HCT116 (cell line): Measurements from ENCODE around the gene LYSMD2. TPM values are rescaled to one million over a fixed set of nuclear protein-coding genes. Genes with fewer than 3 reads are reported as not detected.

Experiments
- ATAC-seq: fragments of 200-7000 bp; cut with Tn5 transposase; 2 replicates; pipeline ENCODE4 v1.9.1; 2020; ENCODE audit warnings: mild to moderate bottlenecking, moderate library complexity
- BruUV-seq: library from RNA; stranded (reverse); fragments of 400-500 nt; replicated peaks from 2 replicates; lab custom pipeline; 2021; lab: Mats Ljungman, UMichigan
- CTCF ChIA-PET: fragments of 300-600 bp; sonication (Branson Sonifier 250); formaldehyde crosslinking; loops from one replicate; lab custom pipeline; 2021; ENCODE audit warnings: antibody characterized with exemption; lab: Charles Lee
- POLR2A ChIA-PET: fragments of 300-600, 350-600 bp; sonication (Branson Sonifier 250); formaldehyde crosslinking; loops from one replicate; lab custom pipeline; 2021; ENCODE audit warnings: antibody characterized with exemption; lab: Charles Lee
- RAD21 ChIA-PET, 2 experiments: fragments of 300-600 bp; sonication (Branson Sonifier 250); formaldehyde crosslinking; loops; one replicate each; lab custom pipeline; 2023; ENCODE audit warnings: low total read pairs in 2 of 2; ENCODE audit not compliant: uncharacterized antibody in 2 of 2, unreplicated experiment in 2 of 2, low non-redundant PET in 1 of 2; lab: Charles Lee
- DNase-seq: peaks from one replicate; pipeline ENCODE4 v3.0.0-alpha.2; 2010; ENCODE audit warnings: low read depth, low spot score
- H2AFZ ChIP-seq: fragments of 200-600 bp; shearing (Covaris generic), sonication (generic); 2 replicates; pipeline ENCODE4 v1.6.1; 2017; ENCODE audit warnings: low read depth, mixed run types, mixed read lengths, antibody characterized with exemption, low read length; ENCODE audit not compliant: poor library complexity, severe bottlenecking
- H3K27ac ChIP-seq: 2 replicates; pipeline ENCODE4 v1.5.1; 2012; ENCODE audit warnings: low read depth, low read length
- H3K27me3 ChIP-seq: fragments of 200-600 bp; sonication (generic); 2 replicates; pipeline ENCODE4 v1.6.1; 2016; ENCODE audit warnings: mixed run types, low read length, mixed read lengths; ENCODE audit not compliant: insufficient read depth
- H3K36me3 ChIP-seq, 2 experiments: fragments of 200-500 bp in 1 of 2; fragments of 200-600 bp in 1 of 2; sonication (Bioruptor generic) in 1 of 2; sonication (generic) in 1 of 2; 2 replicates each; pipeline versions ENCODE4 v1.5.1 to v1.6.1; 2014 to 2016; ENCODE audit warnings: low read length in 2 of 2, inconsistent platforms in 1 of 2, mixed read lengths in 1 of 2, mixed run types in 1 of 2; ENCODE audit not compliant: insufficient read depth in 2 of 2, control insufficient read depth in 1 of 2
- H3K4me1 ChIP-seq, 2 experiments: fragments of 200-600 bp in 1 of 2; sonication (generic) in 1 of 2; 2 replicates each; pipeline versions ENCODE4 v1.5.1 to v1.6.1; 2012 to 2017; ENCODE audit warnings: low read length in 2 of 2, inconsistent platforms in 1 of 2, mild to moderate bottlenecking in 1 of 2, mixed read lengths in 1 of 2, mixed run types in 1 of 2, moderate library complexity in 1 of 2; ENCODE audit not compliant: insufficient read depth in 2 of 2, control insufficient read depth in 1 of 2
- H3K4me2 ChIP-seq: fragments of 200-600 bp; sonication (generic); 2 replicates; pipeline ENCODE4 v1.6.1; 2017; ENCODE audit warnings: mixed run types, low read length, mixed read lengths
- H3K4me3 ChIP-seq, 2 experiments: fragments of 200-600 bp in 1 of 2; sonication (generic) in 1 of 2; replicated peaks in 1 of 2; 2 replicates each; pipeline ENCODE4 v1.5.1; 2011 to 2016; ENCODE audit warnings: low read length in 2 of 2, control low read depth in 1 of 2, low read depth in 1 of 2, mild to moderate bottlenecking in 1 of 2, mixed read lengths in 1 of 2, mixed run types in 1 of 2
- H3K79me2 ChIP-seq: fragments of 200-600 bp; sonication (generic); 2 replicates; pipeline ENCODE4 v1.6.1; 2017; ENCODE audit warnings: mild to moderate bottlenecking, mixed run types, low read length, moderate library complexity, mixed read lengths; ENCODE audit not compliant: insufficient read depth
- H3K9ac ChIP-seq: fragments of 200-600 bp; sonication (generic); 2 replicates; pipeline ENCODE4 v1.6.1; 2016; ENCODE audit warnings: low read length, mixed read lengths
- H3K9me2 ChIP-seq: fragments of 200-600 bp; sonication (generic), shearing (Covaris generic); 2 replicates; pipeline ENCODE4 v1.6.1; 2017; ENCODE audit warnings: mixed run types, mild to moderate bottlenecking, moderate library complexity; ENCODE audit not compliant: insufficient read depth
- H3K9me3 ChIP-seq, 2 experiments: fragments of 200-500 bp in 1 of 2; fragments of 200-600 bp in 1 of 2; sonication (Bioruptor generic) in 1 of 2; sonication (generic) in 1 of 2; 2 replicates each; pipeline ENCODE4 v1.6.1; 2014 to 2017; ENCODE audit warnings: low read length in 2 of 2, mixed read lengths in 2 of 2, inconsistent platforms in 1 of 2, low read depth in 1 of 2, mild to moderate bottlenecking in 1 of 2, mixed run types in 1 of 2, moderate library complexity in 1 of 2; ENCODE audit not compliant: control insufficient read depth in 1 of 2, insufficient read depth in 1 of 2
- H4K20me1 ChIP-seq: fragments of 200-600 bp; sonication (generic), shearing (Covaris generic); 2 replicates; pipeline ENCODE4 v1.6.1; 2017; ENCODE audit warnings: mixed run types, mild to moderate bottlenecking, moderate library complexity; ENCODE audit not compliant: insufficient read depth
- CBX3 ChIP-seq: IDR thresholded peaks from 2 replicates; pipeline ENCODE4 v1.6.1; 2012; ENCODE audit warnings: low read depth
- CEBPB ChIP-seq: IDR thresholded peaks from 2 replicates; pipeline ENCODE4 v1.6.1; 2012; ENCODE audit warnings: low read depth
- ELF1 ChIP-seq: IDR thresholded peaks from 2 replicates; pipeline ENCODE4 v1.6.1; 2012; ENCODE audit warnings: low read depth, borderline replicate concordance
- EZH2phosphoT487 ChIP-seq: fragments of 200-600 bp; IDR thresholded peaks from 2 replicates; pipeline ENCODE4 v1.6.1; 2018; ENCODE audit warnings: antibody characterized with exemption, borderline replicate concordance
- FOSL1 ChIP-seq: IDR thresholded peaks from 2 replicates; pipeline ENCODE4 v1.6.1; 2012; ENCODE audit warnings: low read depth
- JUND ChIP-seq: IDR thresholded peaks from 2 replicates; pipeline ENCODE4 v1.6.1; 2012
- SP1 ChIP-seq: IDR thresholded peaks from 2 replicates; pipeline ENCODE4 v1.6.1; 2012; ENCODE audit warnings: low read depth
- TCF7L2 ChIP-seq: IDR thresholded peaks from 2 replicates; pipeline ENCODE4 v1.7.0; 2011; ENCODE audit warnings: borderline replicate concordance, inconsistent platforms; ENCODE audit not compliant: insufficient read depth, insufficient read length; ENCODE audit errors: extremely low read depth
- YY1 ChIP-seq: IDR thresholded peaks from 2 replicates; pipeline ENCODE4 v1.6.1; 2011; ENCODE audit warnings: low read length, low read depth, moderate library complexity, mild to moderate bottlenecking; ENCODE audit not compliant: insufficient replicate concordance; ENCODE audit errors: extremely low read depth
- ZFX ChIP-seq: fragments of 450-650 bp; IDR thresholded peaks from 2 replicates; pipeline ENCODE4 v1.6.1; 2017
- intact Hi-C: fragments of 100-400 bp; cut with micrococcal nuclease; formaldehyde crosslinking; loops from 2 replicates; pipeline ENCODE4 v1.10.0; 2022
- total RNA-seq: library from RNA; stranded (reverse); gene quantifications from one replicate; pipeline ENCODE4 v1.2.1, GENCODE V29; 2021; ENCODE audit not compliant: unreplicated experiment
- TF ChIP-seq, protein P1 (sequence below): IDR thresholded peaks from 2 replicates; pipeline ENCODE4 v1.6.1; 2012
- TF ChIP-seq, protein P2 (sequence below): IDR thresholded peaks from 2 replicates; pipeline ENCODE4 v1.6.1; 2012
- TF ChIP-seq, protein P3 (sequence below): IDR thresholded peaks from 2 replicates; pipeline ENCODE4 v1.6.1; 2011; ENCODE audit warnings: mild to moderate bottlenecking, low read length, moderate library complexity; ENCODE audit not compliant: insufficient replicate concordance; ENCODE audit errors: extremely low read depth

LYSMD2 gene
- total RNA-seq, 1 experiment from 2014 or later, result 10.8 TPM

DNA sequence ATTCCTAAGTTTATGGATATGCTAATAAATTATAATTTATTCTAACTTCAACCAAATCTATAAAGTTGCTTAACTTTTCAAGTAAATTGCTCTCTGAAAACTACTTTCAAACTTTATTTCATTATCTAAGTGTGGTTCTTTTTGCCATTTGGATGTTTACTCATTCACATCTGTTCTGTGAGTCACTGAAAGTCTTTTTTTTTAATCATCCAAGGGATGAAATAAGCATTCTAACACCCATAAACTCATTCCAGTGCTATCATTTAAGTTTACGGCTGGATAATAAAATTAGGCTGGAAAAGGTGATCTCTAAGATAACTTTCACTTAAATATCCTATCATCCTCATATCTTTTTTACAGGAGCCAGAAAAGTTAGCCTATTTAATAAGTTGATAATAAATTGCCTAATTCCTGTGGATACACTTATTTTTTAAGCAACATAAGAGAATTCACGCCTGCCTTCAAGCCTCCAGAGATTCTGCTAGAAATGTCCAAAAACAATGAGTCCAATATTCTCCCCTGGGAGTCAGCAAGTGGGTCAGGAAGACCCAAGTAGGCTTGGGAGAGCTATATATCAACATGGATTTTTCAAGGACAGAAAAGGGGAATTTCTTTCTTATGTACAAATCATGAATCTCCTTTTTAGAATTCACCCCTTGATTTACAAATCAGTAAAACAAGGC, 30.4 kb downstream of the LYSMD2 start:
- no peak for ATAC-seq

DNA sequence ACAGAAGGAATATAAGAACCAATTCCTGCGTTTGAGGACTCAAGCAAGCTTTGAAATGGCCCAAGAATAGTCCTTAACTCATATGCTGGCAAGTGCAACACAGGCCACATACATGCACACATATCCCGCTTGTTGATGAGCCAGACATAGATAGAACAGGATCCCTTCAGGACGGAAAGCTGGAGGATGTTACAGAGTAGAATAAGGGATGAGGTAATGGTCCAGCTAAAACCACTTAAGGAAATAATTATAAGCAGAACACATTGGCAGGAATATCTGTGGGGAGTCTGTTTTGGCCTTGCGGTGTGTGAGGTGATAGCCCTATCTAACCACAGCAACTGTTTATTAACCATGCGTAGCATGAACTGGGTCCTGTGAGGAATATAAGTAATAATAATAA, 31.2 kb downstream of the LYSMD2 start:
- Histone ChIP-seq H3K36me3 (no peaks in the 10 kb centered on the region), H3K27ac (no peak overlapping the region), H3K9me2 (no peaks in the 10 kb centered on the region), H3K9me3 (no peaks in the 10 kb centered on the region), H3K4me1 (no peaks in the 10 kb centered on the region), H2AFZ (no peak overlapping the region), H3K4me2 (no peak overlapping the region), H3K4me3 (no peak overlapping the region), H3K9ac (no peak overlapping the region), H3K27me3 (no peaks in the 10 kb centered on the region), H4K20me1 (no peaks in the 10 kb centered on the region), H3K79me2 (no peaks in the 10 kb centered on the region)
- ATAC-seq, result no peak
- ChIA-PET CTCF (no interaction called here), POLR2A (no interaction called here), RAD21 (no interaction called here)
- DNase-seq, result no peak
- intact Hi-C loops, result no loop called here
- no TSS peak for BruUV-seq
- TF ChIP-seq, protein P1, sequence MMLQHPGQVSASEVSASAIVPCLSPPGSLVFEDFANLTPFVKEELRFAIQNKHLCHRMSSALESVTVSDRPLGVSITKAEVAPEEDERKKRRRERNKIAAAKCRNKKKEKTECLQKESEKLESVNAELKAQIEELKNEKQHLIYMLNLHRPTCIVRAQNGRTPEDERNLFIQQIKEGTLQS, result no peak
- TF ChIP-seq, protein P2, sequence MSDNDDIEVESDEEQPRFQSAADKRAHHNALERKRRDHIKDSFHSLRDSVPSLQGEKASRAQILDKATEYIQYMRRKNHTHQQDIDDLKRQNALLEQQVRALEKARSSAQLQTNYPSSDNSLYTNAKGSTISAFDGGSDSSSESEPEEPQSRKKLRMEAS, result no peak
- TF ChIP-seq, protein P3, sequence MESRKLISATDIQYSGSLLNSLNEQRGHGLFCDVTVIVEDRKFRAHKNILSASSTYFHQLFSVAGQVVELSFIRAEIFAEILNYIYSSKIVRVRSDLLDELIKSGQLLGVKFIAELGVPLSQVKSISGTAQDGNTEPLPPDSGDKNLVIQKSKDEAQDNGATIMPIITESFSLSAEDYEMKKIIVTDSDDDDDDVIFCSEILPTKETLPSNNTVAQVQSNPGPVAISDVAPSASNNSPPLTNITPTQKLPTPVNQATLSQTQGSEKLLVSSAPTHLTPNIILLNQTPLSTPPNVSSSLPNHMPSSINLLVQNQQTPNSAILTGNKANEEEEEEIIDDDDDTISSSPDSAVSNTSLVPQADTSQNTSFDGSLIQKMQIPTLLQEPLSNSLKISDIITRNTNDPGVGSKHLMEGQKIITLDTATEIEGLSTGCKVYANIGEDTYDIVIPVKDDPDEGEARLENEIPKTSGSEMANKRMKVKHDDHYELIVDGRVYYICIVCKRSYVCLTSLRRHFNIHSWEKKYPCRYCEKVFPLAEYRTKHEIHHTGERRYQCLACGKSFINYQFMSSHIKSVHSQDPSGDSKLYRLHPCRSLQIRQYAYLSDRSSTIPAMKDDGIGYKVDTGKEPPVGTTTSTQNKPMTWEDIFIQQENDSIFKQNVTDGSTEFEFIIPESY, result no peak
- TF ChIP-seq TCF7L2 (no peak), ZFX (no peak), FOSL1 (no peak), CBX3 (no peak), ELF1 (no peak)

More for the DNA sequence above, 30.4 kb downstream of the LYSMD2 start:
- H3K4me1 ChIP-seq, result no peaks in the 10 kb centered on the region
- H3K79me2 ChIP-seq, result no peaks in the 10 kb centered on the region
- CTCF ChIA-PET, result no interaction called here
- H3K9me2 ChIP-seq, result no peaks in the 10 kb centered on the region
- H4K20me1 ChIP-seq, result no peaks in the 10 kb centered on the region
- H3K27ac ChIP-seq, result no peak overlapping the region
- no peaks in the 10 kb centered on the region for H3K9me3 ChIP-seq
- intact Hi-C loops, result loop anchor here (1.0 kb wide), 1 partner anchor 37 kb away; no protein-coding TSS in a partner anchor
- no peak overlapping the region for H3K4me3 ChIP-seq
- no peak overlapping the region for H3K9ac ChIP-seq
- TF ChIP-seq ZFX (no peak), EZH2phosphoT487 (no peak), CEBPB (no peak), YY1 (no peak), JUND (no peak), SP1 (no peak)
- TF ChIP-seq, protein P3, result no peak
- POLR2A ChIA-PET, result no interaction called here
- H2AFZ ChIP-seq, result no peak overlapping the region
- no peaks in the 10 kb centered on the region for H3K27me3 ChIP-seq
- no peaks in the 10 kb centered on the region for H3K36me3 ChIP-seq
- no TSS peak for BruUV-seq
- RAD21 ChIA-PET, result no interaction called here
- DNase-seq, result no peak
- no peak overlapping the region for H3K4me2 ChIP-seq
